ENCODE results near the gene P2RY14. TPM values are rescaled to one million over a fixed set of nuclear protein-coding genes. Genes with fewer than 3 reads are reported as not detected.

The P2RY14 gene
- polyA plus RNA-seq, 6 donors from 2014 or later, result 35.9 to 74.9 (median 53.4) TPM

- Mint-ChIP-seq H3K4me1 (no peaks in the 10 kb centered on the region), H3K36me3 (no peaks in the 10 kb centered on the region), H3K27me3 (peaks cover 0 to 4% (median 0%) of the 10 kb centered on the region in 3 donors), H3K4me3 (no peak overlapping the region), H3K9me3 (no peaks in the 10 kb centered on the region), H3K27ac (no peak overlapping the region)
- DNase-seq (no peak), ATAC-seq (ENCODE audit: low read depth in 2 of 2) (no peak)
These were observed 12.3 kb upstream of the P2RY14 start for GRCh38 chr3:151290673-151291072.

GRCh38 chr3:151289445-151289844 lies 11.1 kb upstream of the P2RY14 start:
- DNase-seq (no peak), ATAC-seq (ENCODE audit: low read depth in 2 of 2) (no peak)
- Mint-ChIP-seq H3K27ac (no peak overlapping the region), H3K4me3 (no peak overlapping the region), H3K36me3 (no peaks in the 10 kb centered on the region), H3K9me3 (no peaks in the 10 kb centered on the region), H3K27me3 (peaks cover 0 to 4% (median 0%) of the 10 kb centered on the region in 3 donors), H3K4me1 (no peaks in the 10 kb centered on the region)

- no peak for DNase-seq
- H3K4me1 Mint-ChIP-seq, result peaks cover 0 to 12% (median 10%) of the 10 kb centered on the region in 3 donors
- ATAC-seq (ENCODE audit: low read depth in 2 of 2), result no peak
- peak overlapping the region in 1 of 6 donors; percentile 67 for H3K27ac Mint-ChIP-seq
- H3K4me3 Mint-ChIP-seq, result no peak overlapping the region
- no peaks in the 10 kb centered on the region for H3K9me3 Mint-ChIP-seq
- H3K27me3 Mint-ChIP-seq, result no peaks in the 10 kb centered on the region
- H3K36me3 Mint-ChIP-seq, result no peaks in the 10 kb centered on the region
These were observed 7.6 kb upstream of the P2RY14 start for GRCh38 chr3:151285940-151286339.

- H3K27ac Mint-ChIP-seq, result peak overlapping the region in 1 of 6 donors; percentile 57
- H3K9me3 Mint-ChIP-seq, result no peaks in the 10 kb centered on the region
- DNase-seq, result no peak
- H3K4me1 Mint-ChIP-seq, result peaks cover 17 to 29% (median 27%) of the 10 kb centered on the region in 3 donors
- ATAC-seq (ENCODE audit: low read depth in 2 of 2), result no peak
- no peaks in the 10 kb centered on the region for H3K36me3 Mint-ChIP-seq
- H3K4me3 Mint-ChIP-seq, result no peak overlapping the region
- H3K27me3 Mint-ChIP-seq, result no peaks in the 10 kb centered on the region
These were observed 5.6 kb upstream of the P2RY14 start for GRCh38 chr3:151283907-151284461.

GRCh38 chr3:151283387-151283786 lies 5.0 kb upstream of the P2RY14 start:
- no peak overlapping the region for H3K27ac Mint-ChIP-seq
- H3K4me1 Mint-ChIP-seq, result peaks cover 22 to 35% (median 33%) of the 10 kb centered on the region in 3 donors
- DNase-seq, result no peak
- no peak overlapping the region for H3K4me3 Mint-ChIP-seq
- no peaks in the 10 kb centered on the region for H3K36me3 Mint-ChIP-seq
- ATAC-seq (ENCODE audit: low read depth in 2 of 2), result no peak
- H3K27me3 Mint-ChIP-seq, result no peaks in the 10 kb centered on the region
- no peaks in the 10 kb centered on the region for H3K9me3 Mint-ChIP-seq

- H3K27ac Mint-ChIP-seq, result peak overlapping the region in 1 of 6 donors; percentile 89
- no peaks in the 10 kb centered on the region for H3K27me3 Mint-ChIP-seq
- no peaks in the 10 kb centered on the region for H3K9me3 Mint-ChIP-seq
- no peak overlapping the region for H3K4me3 Mint-ChIP-seq
- ATAC-seq (ENCODE audit: low read depth in 2 of 2) (peak in 1 of 2 donors; percentile 12), DNase-seq (peak; percentile 62)
- no peaks in the 10 kb centered on the region for H3K36me3 Mint-ChIP-seq
- H3K4me1 Mint-ChIP-seq, result peaks cover 26 to 40% (median 36%) of the 10 kb centered on the region in 3 donors
These were observed 4.6 kb upstream of the P2RY14 start for GRCh38 chr3:151282921-151283320.

- Mint-ChIP-seq H3K27me3 (no peaks in the 10 kb centered on the region), H3K27ac (peak overlapping the region; percentile 16 to 99 (median 79)), H3K4me3 (no peak overlapping the region), H3K9me3 (no peaks in the 10 kb centered on the region), H3K36me3 (no peaks in the 10 kb centered on the region), H3K4me1 (peaks cover 26 to 45% (median 40%) of the 10 kb centered on the region in 3 donors)
- no peak for DNase-seq
- no peak for ATAC-seq (ENCODE audit: low read depth in 2 of 2)
These were observed 3.5 kb upstream of the P2RY14 start for GRCh38 chr3:151281671-151282324.

GRCh38 chr3:151276687-151277042 lies 1.7 kb downstream of the P2RY14 start:
- Mint-ChIP-seq H3K27ac (peak overlapping the region; percentile 98 to 100 (median 99)), H3K27me3 (no peaks in the 10 kb centered on the region), H3K4me3 (peak overlapping the region; percentile 66 to 96 (median 89)), H3K36me3 (peaks cover 7 to 15% of the 10 kb centered on the region in 2 donors), H3K9me3 (no peaks in the 10 kb centered on the region), H3K4me1 (peaks cover 63 to 88% (median 68%) of the 10 kb centered on the region in 3 donors)
- ATAC-seq (ENCODE audit: low read depth in 2 of 2) (peak; percentile 84 to 86), DNase-seq (peak; percentile 87)

GRCh38 chr3:151276038-151276686 lies 2.2 kb downstream of the P2RY14 start:
- H3K27ac Mint-ChIP-seq, result peak overlapping the region; percentile 98 to 100 (median 99)
- no peak for DNase-seq
- ATAC-seq (ENCODE audit: low read depth in 2 of 2), result peak; percentile 6 to 8
- H3K4me1 Mint-ChIP-seq, result peaks cover 64 to 92% (median 71%) of the 10 kb centered on the region in 3 donors
- peaks cover 7 to 15% of the 10 kb centered on the region in 2 donors for H3K36me3 Mint-ChIP-seq
- peak overlapping the region; percentile 66 to 96 (median 89) for H3K4me3 Mint-ChIP-seq
- H3K27me3 Mint-ChIP-seq, result no peaks in the 10 kb centered on the region
- H3K9me3 Mint-ChIP-seq, result no peaks in the 10 kb centered on the region

GRCh38 chr3:151275091-151275490 lies 3.3 kb downstream of the P2RY14 start:
- peak; percentile 39 for DNase-seq
- peak overlapping the region; percentile 58 to 96 (median 88) for H3K4me3 Mint-ChIP-seq
- H3K36me3 Mint-ChIP-seq, result peaks cover 8 to 16% of the 10 kb centered on the region in 2 donors
- peak overlapping the region; percentile 98 to 100 (median 99) for H3K27ac Mint-ChIP-seq
- no peaks in the 10 kb centered on the region for H3K27me3 Mint-ChIP-seq
- ATAC-seq (ENCODE audit: low read depth in 2 of 2), result no peak
- peaks cover 63 to 95% (median 71%) of the 10 kb centered on the region in 3 donors for H3K4me1 Mint-ChIP-seq
- H3K9me3 Mint-ChIP-seq, result no peaks in the 10 kb centered on the region

- peak overlapping the region in 7 of 8 donors; percentile 4 to 85 (median 22) for H3K4me3 Mint-ChIP-seq
- DNase-seq, result no peak
- no peak for ATAC-seq (ENCODE audit: low read depth in 2 of 2)
- peaks cover 0 to 4% (median 0%) of the 10 kb centered on the region in 7 donors for H3K9me3 Mint-ChIP-seq
- no peaks in the 10 kb centered on the region for H3K27me3 Mint-ChIP-seq
- peak overlapping the region; percentile 68 to 100 (median 96) for H3K27ac Mint-ChIP-seq
- peaks cover 58 to 93% (median 85%) of the 10 kb centered on the region in 3 donors for H3K4me1 Mint-ChIP-seq
- peaks cover 16 to 22% of the 10 kb centered on the region in 2 donors for H3K36me3 Mint-ChIP-seq
These were observed 8.7 kb downstream of the P2RY14 start for GRCh38 chr3:151269631-151270030.

GRCh38 chr3:151268267-151269235 lies 9.8 kb downstream of the P2RY14 start:
- Mint-ChIP-seq H3K36me3 (peaks cover 16 to 17% of the 10 kb centered on the region in 2 donors), H3K27me3 (no peaks in the 10 kb centered on the region), H3K9me3 (peaks cover 0 to 4% (median 0%) of the 10 kb centered on the region in 7 donors), H3K27ac (peak overlapping the region; percentile 94 to 100 (median 98)), H3K4me1 (peaks cover 52 to 90% (median 83%) of the 10 kb centered on the region in 3 donors), H3K4me3 (peak overlapping the region; percentile 41 to 90 (median 78))
- ATAC-seq (ENCODE audit: low read depth in 2 of 2) (no peak), DNase-seq (peak; percentile 51)

GRCh38 chr3:151267066-151267465 lies 11.3 kb downstream of the P2RY14 start:
- DNase-seq, result no peak
- H3K4me3 Mint-ChIP-seq, result peak overlapping the region in 2 of 8 donors; percentile 20 to 79
- no peak for ATAC-seq (ENCODE audit: low read depth in 2 of 2)
- H3K9me3 Mint-ChIP-seq, result peaks cover 0 to 4% (median 0%) of the 10 kb centered on the region in 7 donors
- peaks cover 46 to 85% (median 81%) of the 10 kb centered on the region in 3 donors for H3K4me1 Mint-ChIP-seq
- peak overlapping the region; percentile 99 to 100 (median 100) for H3K27ac Mint-ChIP-seq
- peaks cover 10 to 24% of the 10 kb centered on the region in 2 donors for H3K36me3 Mint-ChIP-seq
- H3K27me3 Mint-ChIP-seq, result no peaks in the 10 kb centered on the region
